ENCODE measurements around the gene B3GAT2.
A peak's percentile ranks its signal among the peaks of the same experiment; 100 is the strongest.

The B3GAT2 gene

DNA sequence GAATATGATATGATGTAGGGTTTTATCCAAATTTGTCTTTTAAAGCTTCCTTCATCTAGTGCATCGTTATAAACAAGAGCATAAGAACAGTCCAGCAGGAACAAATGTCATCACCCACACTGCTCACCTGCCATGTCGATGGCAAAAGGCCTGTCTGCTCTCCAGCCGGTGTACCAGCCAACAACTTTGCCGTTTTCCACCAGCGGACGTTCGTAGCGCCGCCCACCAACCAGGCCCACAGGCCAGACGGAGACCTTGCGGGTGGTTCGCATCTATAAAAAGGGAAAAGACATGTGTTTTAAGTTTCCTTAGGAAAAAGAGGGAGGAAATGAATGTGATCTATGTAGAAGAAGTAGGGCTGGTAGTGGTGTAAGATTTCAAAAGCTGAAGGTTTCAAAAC is 62.9 kb downstream of the B3GAT2 start:
- no peak for DNase-seq

- DNase-seq = no peak
These were observed 67.6 kb downstream of the B3GAT2 start for GRCh38 chr6:70889270-70889669.

- DNase-seq = no peak
These were observed 70.2 kb downstream of the B3GAT2 start for GRCh38 chr6:70886661-70887060.

GRCh38 chr6:70886071-70886470 is 70.8 kb downstream of the B3GAT2 start:
- DNase-seq = no peak

DNA sequence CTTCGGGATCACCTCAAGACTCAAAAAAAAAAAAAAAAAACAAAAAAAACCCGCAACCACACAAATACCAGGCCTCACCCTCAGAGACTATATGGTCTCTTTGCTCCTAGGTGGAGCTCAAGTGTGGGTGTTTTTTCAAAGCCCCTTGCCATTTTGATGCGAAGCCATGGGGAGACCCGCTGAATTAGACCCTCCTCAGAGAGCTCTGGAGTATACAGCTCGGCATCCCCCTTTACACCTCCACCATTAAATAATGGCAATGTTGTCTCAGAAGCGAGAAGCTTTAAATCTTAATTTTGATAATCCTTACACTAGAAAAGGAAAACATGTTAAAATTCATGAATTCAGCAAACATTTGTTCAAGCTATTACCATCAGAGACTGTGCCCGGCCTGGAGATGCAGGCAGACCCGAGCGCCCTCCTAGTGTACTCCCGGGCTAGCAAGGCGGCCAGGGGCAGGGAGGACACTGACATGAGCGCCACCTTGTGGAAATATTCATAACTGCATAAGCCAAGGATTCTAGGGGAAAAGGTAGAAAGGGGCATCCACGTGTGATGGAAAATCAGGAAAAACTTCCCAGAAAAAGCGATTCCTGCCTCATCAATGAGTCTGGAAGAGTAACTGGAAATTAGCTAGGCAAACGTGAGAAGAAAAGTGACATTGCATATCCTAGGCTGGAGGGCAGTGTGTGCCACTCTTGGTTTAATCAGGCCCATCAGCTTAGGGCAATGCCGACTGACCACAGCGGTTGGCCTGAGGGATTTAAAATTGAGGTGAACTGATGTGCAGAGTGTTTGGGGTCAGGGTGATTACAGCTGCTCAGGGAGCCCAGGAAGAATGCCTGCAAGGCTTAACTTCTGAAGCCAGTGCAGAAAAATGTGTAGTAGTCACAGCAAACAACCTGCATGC is 72.5 kb downstream of the B3GAT2 start:
- DNase-seq = peak; percentile 58

GRCh38 chr6:70879496-70879895 is 77.4 kb downstream of the B3GAT2 start:
- DNase-seq = no peak

- no peak for DNase-seq
These were observed 82.5 kb downstream of the B3GAT2 start for GRCh38 chr6:70874181-70874913.

- DNase-seq = no peak
These were observed 84.4 kb downstream of the B3GAT2 start for GRCh38 chr6:70872469-70872868.

DNA sequence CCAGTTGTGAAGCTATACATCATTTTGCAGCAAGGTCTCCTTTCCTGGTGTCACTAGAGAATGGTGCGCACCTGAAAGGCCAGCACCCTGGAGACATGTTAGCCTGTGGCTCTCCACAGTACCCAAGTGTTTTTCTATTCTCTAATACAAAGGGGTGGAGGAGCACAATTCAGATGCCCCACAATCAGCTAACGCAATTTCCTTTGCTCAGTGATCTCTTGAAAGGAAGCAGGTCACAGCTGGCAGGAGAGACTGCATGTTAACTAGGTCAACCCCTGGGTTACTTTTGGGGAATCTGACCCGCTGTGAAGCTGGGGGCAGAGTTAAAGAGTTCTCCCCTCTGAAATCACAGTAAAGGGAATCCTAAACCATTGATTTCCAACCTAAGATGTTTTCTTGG is 92.5 kb downstream of the B3GAT2 start:
- DNase-seq = no peak

GRCh38 chr6:70863343-70863742 is 93.5 kb downstream of the B3GAT2 start:
- no peak for DNase-seq

DNA sequence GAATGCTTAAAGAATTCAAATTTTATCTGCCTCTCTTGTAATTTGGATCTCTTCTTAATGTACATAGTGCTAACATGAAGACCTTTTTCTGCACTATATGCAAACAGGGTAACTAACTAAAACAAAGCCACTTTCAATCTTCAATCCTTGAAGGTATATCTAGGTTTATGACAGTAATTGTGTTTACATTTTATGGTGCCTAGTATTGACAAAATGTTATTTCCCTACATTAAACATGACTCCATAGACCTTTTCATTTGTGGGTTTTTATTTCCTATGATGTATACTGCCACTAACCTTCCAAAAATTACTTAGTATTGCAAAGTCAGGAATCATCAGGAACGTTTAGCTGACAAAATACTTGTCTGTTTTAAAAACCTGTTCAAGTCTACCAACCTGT is 95.9 kb downstream of the B3GAT2 start:
- no peak for DNase-seq

DNA sequence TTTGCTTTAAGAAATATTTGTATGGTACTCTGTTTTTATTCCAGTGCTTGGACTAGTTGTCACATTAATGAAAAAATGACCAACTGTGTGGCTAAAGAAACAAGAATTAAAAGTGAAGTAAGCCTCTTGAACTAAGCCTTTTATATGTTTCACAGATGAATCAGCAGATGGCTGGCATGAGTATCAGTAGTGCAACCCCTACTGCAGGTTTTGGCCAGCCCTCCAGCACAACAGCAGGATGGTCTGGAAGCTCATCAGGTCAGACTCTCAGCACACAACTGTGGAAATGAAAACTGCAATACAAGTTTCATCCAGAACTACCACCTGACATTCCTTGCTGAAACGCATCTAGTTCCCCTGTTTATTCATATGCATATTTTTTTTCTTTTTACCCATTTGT is 96.8 kb downstream of the B3GAT2 start:
- DNase-seq = no peak

- DNase-seq = no peak
These were observed 99.3 kb downstream of the B3GAT2 start for GRCh38 chr6:70857387-70858077.

DNA sequence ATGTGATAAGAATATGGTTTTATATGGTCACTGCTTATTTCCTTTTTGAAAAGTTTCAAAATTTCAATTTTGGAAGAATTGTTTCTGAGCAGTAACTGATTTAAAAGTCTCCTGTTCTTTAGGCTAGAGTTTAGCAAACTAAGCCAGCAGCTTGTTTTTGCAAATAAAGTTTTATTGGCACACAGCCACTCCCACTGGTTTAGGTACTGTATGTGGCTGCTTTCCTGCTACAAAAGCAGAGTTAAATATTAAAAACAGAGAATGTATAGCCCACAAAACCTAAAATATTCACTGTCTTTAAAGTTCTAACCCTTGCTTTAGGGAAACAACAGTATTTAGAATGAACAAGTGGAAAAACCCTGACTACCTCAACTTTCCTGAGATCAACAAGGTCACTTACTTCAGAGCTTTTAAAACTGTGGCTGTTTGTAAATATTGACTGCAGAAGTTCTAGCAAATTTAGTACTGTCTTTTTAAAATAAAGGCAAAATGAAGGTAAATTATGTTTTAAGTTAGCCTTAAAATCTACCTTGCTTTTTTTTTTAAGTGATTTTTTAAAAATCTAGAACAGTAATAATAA is 104.1 kb downstream of the B3GAT2 start:
- no peak for DNase-seq

- no peak for DNase-seq
These were observed 107.4 kb downstream of the B3GAT2 start for GRCh38 chr6:70849348-70850069.

DNA sequence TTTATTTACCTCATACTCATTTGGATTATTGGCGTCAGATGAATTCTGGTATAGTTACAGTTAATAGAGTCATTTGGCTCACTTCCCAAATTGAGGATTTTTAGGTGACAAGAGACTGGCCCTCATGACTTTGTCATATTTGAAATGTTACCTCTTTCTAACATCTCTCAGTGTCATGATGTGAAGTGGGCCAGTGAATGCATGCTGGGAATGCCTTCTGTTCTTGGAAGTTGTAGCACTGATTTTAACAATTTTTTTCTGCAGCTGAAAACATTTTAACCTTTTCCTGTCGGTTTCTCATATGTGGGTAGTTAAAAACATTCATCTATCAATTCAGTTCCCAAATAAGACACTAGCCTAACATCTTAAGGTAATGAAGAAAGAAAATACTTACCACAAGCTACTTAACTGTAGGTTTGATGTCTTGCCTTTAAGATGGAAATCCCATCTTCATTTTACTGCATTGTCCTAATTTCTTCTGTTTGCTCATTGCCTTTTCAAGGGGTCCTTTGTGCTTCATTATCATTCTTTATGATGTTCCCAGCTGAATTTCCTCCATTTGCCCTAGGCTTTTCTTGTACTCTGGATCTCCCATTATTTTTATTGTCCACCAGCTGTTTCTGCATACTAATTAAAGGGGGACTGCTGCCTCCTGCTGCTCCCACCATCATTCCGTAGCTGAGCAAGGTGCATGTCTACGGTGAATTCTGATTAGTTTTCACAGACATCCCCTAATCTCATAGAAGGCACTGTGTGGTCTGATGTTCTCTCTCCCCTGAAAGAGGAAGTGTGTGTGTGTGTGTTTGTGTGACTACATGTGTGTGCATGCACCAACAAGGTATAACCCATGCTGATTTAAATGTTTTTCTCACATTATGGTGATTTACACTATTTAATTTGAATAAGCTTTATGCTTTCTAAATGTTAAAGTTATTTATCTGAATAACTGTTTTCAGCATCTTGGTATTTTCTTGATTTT is 109.5 kb downstream of the B3GAT2 start:
- no peak for DNase-seq

- no peak for DNase-seq
These were observed 110.5 kb downstream of the B3GAT2 start for GRCh38 chr6:70846207-70846835.

GRCh38 chr6:70844301-70844700 is 112.6 kb downstream of the B3GAT2 start:
- DNase-seq = no peak

DNA sequence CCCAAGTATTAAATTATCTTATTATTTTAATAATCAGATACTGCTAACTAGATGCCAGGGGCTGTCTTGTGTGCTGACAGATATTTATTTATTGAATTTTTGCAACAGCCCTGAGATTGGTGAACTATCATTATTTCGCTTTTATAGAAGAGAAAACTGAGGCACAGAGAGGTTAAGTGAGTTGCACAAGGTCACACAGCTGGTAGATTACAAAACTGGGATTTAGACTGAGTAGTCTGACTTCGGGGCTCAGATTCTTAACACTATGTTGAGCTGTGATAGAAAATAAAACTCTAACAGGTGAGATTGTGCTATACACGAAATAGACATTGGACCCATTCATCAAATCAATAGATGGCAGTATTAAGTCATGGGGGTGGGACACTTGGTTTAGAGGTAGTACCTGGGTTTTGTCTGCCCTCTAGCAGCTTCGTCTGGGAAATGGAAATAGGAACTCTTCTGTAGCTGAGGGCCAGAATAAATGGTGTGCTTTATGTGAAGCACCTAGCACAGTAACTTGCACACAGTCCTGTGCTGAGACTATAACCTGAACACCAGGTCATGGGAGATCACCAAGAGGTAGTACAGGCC is 113.4 kb downstream of the B3GAT2 start:
- no peak for DNase-seq

- DNase-seq = no peak
These were observed 114.3 kb downstream of the B3GAT2 start for GRCh38 chr6:70842541-70842940.

Data from NCI-H2227 treated with DMSO at 0.1 percent for 48 hours (cell line).